Testis (tissue), 2 donors: ENCODE results near the gene ALX1.

Source experiments
- CTCF ChIP-seq, 3 experiments: fragments of 450-650 bp in 2 of 3; fragments of 200-600 bp in 1 of 3; sonication (generic) in 1 of 3; IDR thresholded peaks; one replicate each; pipeline ENCODE4 v1.5.1; 2016 to 2019; ENCODE audit warnings: antibody characterized with exemption in 3 of 3, mild to moderate bottlenecking in 2 of 3, moderate library complexity in 1 of 3
- POLR2A ChIP-seq: fragments of 450-650 bp; IDR thresholded peaks from one replicate; pipeline ENCODE4 v1.6.1; 2017; ENCODE audit warnings: antibody characterized with exemption, mild to moderate bottlenecking, moderate library complexity

- TF ChIP-seq CTCF (IDR thresholded peaks at IDR 0.05), result no peak
- no peak for TF ChIP-seq POLR2A
These were observed 19.1 kb upstream of the ALX1 start for GRCh38 chr12:85260896-85261295.
